H1 (cell line): ENCODE measurements around the gene NAALADL1.

Source experiments
- BRCA1 ChIP-seq: IDR thresholded peaks from 2 replicates; pipeline ENCODE4 v1.6.1; 2012; ENCODE audit warnings: low read depth, low read length, improper control_type of control experiment
- E2F6 ChIP-seq: IDR thresholded peaks from 2 replicates; pipeline ENCODE4 v1.6.1; 2012; ENCODE audit warnings: inconsistent platforms
- EZH2 ChIP-seq: fragments of 200-600 bp; sonication (generic); IDR thresholded peaks from 2 replicates; pipeline ENCODE4 v1.7.1; 2012; ENCODE audit warnings: low read depth, mild to moderate bottlenecking, moderate library complexity, low read length, inconsistent platforms; ENCODE audit not compliant: severe bottlenecking
- POLR2A ChIP-seq, 2 experiments: IDR thresholded peaks; 1 replicate in 1 of 2; 2 replicates in 1 of 2; pipeline ENCODE4 v1.6.1; 2011; ENCODE audit warnings: low read depth in 2 of 2, low read length in 2 of 2, mild to moderate bottlenecking in 2 of 2; ENCODE audit errors: control extremely low read depth in 1 of 2
- RBBP5 ChIP-seq: IDR thresholded peaks from 2 replicates; pipeline ENCODE4 v1.7.1; 2012; ENCODE audit warnings: low read depth, mild to moderate bottlenecking, inconsistent platforms, low read length, moderate library complexity, borderline replicate concordance
- RXRA ChIP-seq: IDR thresholded peaks from 2 replicates; pipeline ENCODE4 v1.6.1; 2011; ENCODE audit warnings: low read depth, mild to moderate bottlenecking, low read length, moderate library complexity; ENCODE audit not compliant: insufficient read depth
- TF ChIP-seq, protein P1 (sequence below): IDR thresholded peaks from 2 replicates; pipeline ENCODE4 v1.6.1; 2011; ENCODE audit warnings: low read depth, mild to moderate bottlenecking, low read length; ENCODE audit not compliant: insufficient read depth
- TF ChIP-seq, protein P2 (sequence below): IDR thresholded peaks from 2 replicates; pipeline ENCODE4 v1.6.1; 2012; ENCODE audit warnings: inconsistent platforms
- TF ChIP-seq, protein P3 (sequence below), 3 experiments: IDR thresholded peaks; 1 replicate in 2 of 3; 2 replicates in 1 of 3; pipeline versions ENCODE4 v1.5.1 to v1.6.1; 2011; ENCODE audit warnings: low read length in 3 of 3, mild to moderate bottlenecking in 3 of 3, inconsistent platforms in 2 of 3, low read depth in 1 of 3, moderate library complexity in 1 of 3; ENCODE audit not compliant: insufficient read depth in 1 of 3; ENCODE audit errors: control extremely low read depth in 1 of 3

DNA sequence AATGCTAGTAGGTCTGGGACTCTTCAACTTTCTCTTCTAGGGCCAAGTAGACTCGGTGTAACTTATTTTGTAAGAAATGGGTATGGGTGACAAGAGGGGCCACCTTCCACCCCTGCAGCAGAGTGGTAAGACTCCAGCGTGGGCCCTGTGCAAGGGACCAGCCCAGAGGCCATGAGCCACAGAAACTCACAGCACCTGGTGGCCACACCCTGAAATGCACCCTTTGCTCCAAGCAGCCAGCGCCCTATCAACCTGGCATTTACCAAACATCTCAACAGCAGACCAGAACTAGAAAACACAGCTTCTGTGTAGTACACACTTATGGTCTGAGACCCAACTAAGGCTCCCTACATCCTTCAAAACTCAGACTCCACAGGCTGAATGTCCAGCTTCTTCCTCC is 19.8 kb upstream of the NAALADL1 start:
- TF ChIP-seq, protein P1, sequence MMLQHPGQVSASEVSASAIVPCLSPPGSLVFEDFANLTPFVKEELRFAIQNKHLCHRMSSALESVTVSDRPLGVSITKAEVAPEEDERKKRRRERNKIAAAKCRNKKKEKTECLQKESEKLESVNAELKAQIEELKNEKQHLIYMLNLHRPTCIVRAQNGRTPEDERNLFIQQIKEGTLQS, result no peak
- TF ChIP-seq, protein P2, sequence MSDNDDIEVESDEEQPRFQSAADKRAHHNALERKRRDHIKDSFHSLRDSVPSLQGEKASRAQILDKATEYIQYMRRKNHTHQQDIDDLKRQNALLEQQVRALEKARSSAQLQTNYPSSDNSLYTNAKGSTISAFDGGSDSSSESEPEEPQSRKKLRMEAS, result no peak; the same call in 1 of the 2 replicates
- TF ChIP-seq RXRA, result no peak
- peak in 1 of 2 experiments; percentile 15; a peak in 2 of 3 replicates for TF ChIP-seq POLR2A (IDR thresholded peaks at IDR 0.05; ENCODE audit: control extremely low read depth in 1 of 2, low read depth in 2 of 2, low read length in 2 of 2)
- no peak for TF ChIP-seq RBBP5
- no peak for TF ChIP-seq E2F6
- TF ChIP-seq, protein P3, sequence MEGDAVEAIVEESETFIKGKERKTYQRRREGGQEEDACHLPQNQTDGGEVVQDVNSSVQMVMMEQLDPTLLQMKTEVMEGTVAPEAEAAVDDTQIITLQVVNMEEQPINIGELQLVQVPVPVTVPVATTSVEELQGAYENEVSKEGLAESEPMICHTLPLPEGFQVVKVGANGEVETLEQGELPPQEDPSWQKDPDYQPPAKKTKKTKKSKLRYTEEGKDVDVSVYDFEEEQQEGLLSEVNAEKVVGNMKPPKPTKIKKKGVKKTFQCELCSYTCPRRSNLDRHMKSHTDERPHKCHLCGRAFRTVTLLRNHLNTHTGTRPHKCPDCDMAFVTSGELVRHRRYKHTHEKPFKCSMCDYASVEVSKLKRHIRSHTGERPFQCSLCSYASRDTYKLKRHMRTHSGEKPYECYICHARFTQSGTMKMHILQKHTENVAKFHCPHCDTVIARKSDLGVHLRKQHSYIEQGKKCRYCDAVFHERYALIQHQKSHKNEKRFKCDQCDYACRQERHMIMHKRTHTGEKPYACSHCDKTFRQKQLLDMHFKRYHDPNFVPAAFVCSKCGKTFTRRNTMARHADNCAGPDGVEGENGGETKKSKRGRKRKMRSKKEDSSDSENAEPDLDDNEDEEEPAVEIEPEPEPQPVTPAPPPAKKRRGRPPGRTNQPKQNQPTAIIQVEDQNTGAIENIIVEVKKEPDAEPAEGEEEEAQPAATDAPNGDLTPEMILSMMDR (IDR thresholded peaks at IDR 0.05; ENCODE audit: control extremely low read depth in 1 of 3, insufficient read depth in 1 of 3, low read depth in 1 of 3, low read length in 3 of 3), result peak; percentile 79 to 92 (median 88)
- no peak for TF ChIP-seq EZH2
- no peak for TF ChIP-seq BRCA1
